ENCODE data around the gene ARFIP1.
"Not testable (repeated sequence)": the region's sequence is repeated elsewhere in the genome, so short reads cannot be mapped to it uniquely, and the experiment has no call there.

Gene ARFIP1

GRCh38 chr4:152822323-152822722 is 42.6 kb downstream of the ARFIP1 start:
- H3K4me3 ChIP-seq (ENCODE audit: low read depth, low read length) = no peak overlapping the region
- no peak overlapping the region for H3K9ac ChIP-seq (ENCODE audit: low read depth, low read length)
- no peaks in the 10 kb centered on the region for H3K9me3 ChIP-seq (ENCODE audit: control insufficient read depth, insufficient read depth, low read length)

GRCh38 chr4:152824561-152824960 is 44.8 kb downstream of the ARFIP1 start:
- Histone ChIP-seq H3K36me3 (ENCODE audit: control insufficient read depth, insufficient read depth, low read length) (no peaks in the 10 kb centered on the region), H3K4me3 (ENCODE audit: low read depth, low read length) (no peak overlapping the region), H3K9me3 (ENCODE audit: control insufficient read depth, insufficient read depth, low read length) (no peaks in the 10 kb centered on the region), H3K9ac (ENCODE audit: low read depth, low read length) (no peak overlapping the region), H3K27me3 (ENCODE audit: control insufficient read depth, insufficient read depth, low read length) (no peaks in the 10 kb centered on the region), H3K4me1 (ENCODE audit: control insufficient read depth, insufficient read depth, low read length) (no peaks in the 10 kb centered on the region)

More at GRCh38 chr4:152822323-152822722, 42.6 kb downstream of the ARFIP1 start:
- Histone ChIP-seq H3K4me1 (ENCODE audit: control insufficient read depth, insufficient read depth, low read length) (no peaks in the 10 kb centered on the region), H3K27me3 (ENCODE audit: control insufficient read depth, insufficient read depth, low read length) (no peaks in the 10 kb centered on the region), H3K36me3 (ENCODE audit: control insufficient read depth, insufficient read depth, low read length) (peaks cover 3% of the 10 kb centered on the region)

- Histone ChIP-seq H3K4me1 (ENCODE audit: control insufficient read depth, insufficient read depth, low read length) (no peaks in the 10 kb centered on the region), H3K27me3 (ENCODE audit: control insufficient read depth, insufficient read depth, low read length) (no peaks in the 10 kb centered on the region), H3K4me3 (ENCODE audit: low read depth, low read length) (no peak overlapping the region), H3K9me3 (ENCODE audit: control insufficient read depth, insufficient read depth, low read length) (no peaks in the 10 kb centered on the region), H3K36me3 (ENCODE audit: control insufficient read depth, insufficient read depth, low read length) (no peaks in the 10 kb centered on the region), H3K9ac (ENCODE audit: low read depth, low read length) (no peak overlapping the region)
Observed at GRCh38 chr4:152825336-152825735, 45.6 kb downstream of the ARFIP1 start.

GRCh38 chr4:152828122-152828521 is 48.4 kb downstream of the ARFIP1 start:
- Histone ChIP-seq H3K9ac (ENCODE audit: low read depth, low read length) (no peak overlapping the region), H3K36me3 (ENCODE audit: control insufficient read depth, insufficient read depth, low read length) (no peaks in the 10 kb centered on the region), H3K4me1 (ENCODE audit: control insufficient read depth, insufficient read depth, low read length) (no peaks in the 10 kb centered on the region), H3K27me3 (ENCODE audit: control insufficient read depth, insufficient read depth, low read length) (no peaks in the 10 kb centered on the region), H3K9me3 (ENCODE audit: control insufficient read depth, insufficient read depth, low read length) (no peaks in the 10 kb centered on the region), H3K4me3 (ENCODE audit: low read depth, low read length) (no peak overlapping the region)

GRCh38 chr4:152831416-152831815 is 51.7 kb downstream of the ARFIP1 start:
- Histone ChIP-seq H3K9ac (ENCODE audit: low read depth, low read length) (no peak overlapping the region), H3K4me1 (ENCODE audit: control insufficient read depth, insufficient read depth, low read length) (no peaks in the 10 kb centered on the region), H3K4me3 (ENCODE audit: low read depth, low read length) (no peak overlapping the region), H3K27me3 (ENCODE audit: control insufficient read depth, insufficient read depth, low read length) (no peaks in the 10 kb centered on the region), H3K9me3 (ENCODE audit: control insufficient read depth, insufficient read depth, low read length) (no peaks in the 10 kb centered on the region), H3K36me3 (ENCODE audit: control insufficient read depth, insufficient read depth, low read length) (peaks cover 3% of the 10 kb centered on the region)

GRCh38 chr4:152836936-152837335 is 57.2 kb downstream of the ARFIP1 start:
- no peak overlapping the region for H3K9ac ChIP-seq (ENCODE audit: low read depth, low read length)
- no peak overlapping the region for H3K4me3 ChIP-seq (ENCODE audit: low read depth, low read length)
- no peaks in the 10 kb centered on the region for H3K27me3 ChIP-seq (ENCODE audit: control insufficient read depth, insufficient read depth, low read length)
- H3K4me1 ChIP-seq (ENCODE audit: control insufficient read depth, insufficient read depth, low read length) = no peaks in the 10 kb centered on the region
- H3K36me3 ChIP-seq (ENCODE audit: control insufficient read depth, insufficient read depth, low read length) = peaks cover 6% of the 10 kb centered on the region
- peaks cover 5% of the 10 kb centered on the region for H3K9me3 ChIP-seq (ENCODE audit: control insufficient read depth, insufficient read depth, low read length)

DNA sequence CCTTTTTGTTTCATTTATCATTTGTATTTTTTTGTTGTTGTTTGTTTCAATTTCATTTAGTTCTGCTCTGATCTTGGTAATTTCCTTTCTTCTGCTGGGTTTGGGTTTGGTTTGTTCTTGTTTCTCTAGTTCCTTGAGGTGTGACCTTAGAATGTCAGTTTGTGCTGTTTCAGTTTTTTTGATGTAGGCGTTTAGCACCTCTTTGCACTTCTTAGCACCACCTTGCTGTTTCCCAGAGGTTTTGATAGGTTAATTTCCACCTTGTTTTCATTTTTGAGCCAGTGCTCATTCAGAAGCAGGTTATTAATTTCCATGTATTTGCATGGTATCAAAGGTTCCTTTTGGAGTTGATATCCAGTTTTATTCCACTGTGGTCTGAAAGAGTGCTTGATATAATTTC is 60.0 kb downstream of the ARFIP1 start:
- H3K27me3 ChIP-seq (ENCODE audit: control insufficient read depth, insufficient read depth, low read length); H3K9me3 ChIP-seq (ENCODE audit: control insufficient read depth, insufficient read depth, low read length); H3K9ac ChIP-seq (ENCODE audit: low read depth, low read length); H3K36me3 ChIP-seq (ENCODE audit: control insufficient read depth, insufficient read depth, low read length); H3K4me3 ChIP-seq (ENCODE audit: low read depth, low read length); H3K4me1 ChIP-seq (ENCODE audit: control insufficient read depth, insufficient read depth, low read length): not testable (repeated sequence)

DNA sequence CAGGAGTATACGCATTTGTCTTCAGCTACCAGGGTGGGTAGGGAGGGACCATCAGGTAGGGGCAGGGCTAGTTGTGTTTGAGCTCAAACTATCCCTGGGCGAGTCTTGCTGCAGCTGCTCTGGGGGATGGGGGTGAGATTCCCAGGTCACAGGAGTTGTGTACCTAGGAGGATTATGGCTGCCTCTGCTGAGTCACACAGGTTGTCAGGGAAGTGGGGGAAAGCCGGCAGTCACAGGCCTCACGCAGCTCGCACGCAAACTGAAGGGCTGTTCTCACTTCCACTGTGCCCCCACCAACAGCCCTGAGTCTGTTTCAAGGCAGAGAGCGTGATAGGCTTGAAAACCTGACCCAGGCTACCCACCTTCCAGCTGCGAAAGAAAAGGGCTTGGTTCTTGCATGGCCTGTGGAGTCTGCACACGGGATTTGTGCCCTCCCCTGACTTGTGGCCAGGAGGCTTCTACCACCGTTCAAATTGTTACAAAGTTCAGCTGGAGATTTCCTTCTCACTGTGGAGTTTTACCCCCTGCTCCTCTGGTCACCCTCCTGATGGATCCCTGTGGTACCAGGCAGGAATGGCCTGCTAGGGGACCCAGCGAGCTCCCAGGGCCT is 63.8 kb downstream of the ARFIP1 start:
- Histone ChIP-seq H3K9me3 (ENCODE audit: control insufficient read depth, insufficient read depth, low read length) (peaks cover 5% of the 10 kb centered on the region), H3K36me3 (ENCODE audit: control insufficient read depth, insufficient read depth, low read length) (peaks cover 3% of the 10 kb centered on the region), H3K4me1 (ENCODE audit: control insufficient read depth, insufficient read depth, low read length) (peaks cover 12% of the 10 kb centered on the region), H3K27me3 (ENCODE audit: control insufficient read depth, insufficient read depth, low read length) (no peaks in the 10 kb centered on the region), H3K9ac (ENCODE audit: low read depth, low read length) (no peak overlapping the region), H3K4me3 (ENCODE audit: low read depth, low read length) (no peak overlapping the region)

DNA sequence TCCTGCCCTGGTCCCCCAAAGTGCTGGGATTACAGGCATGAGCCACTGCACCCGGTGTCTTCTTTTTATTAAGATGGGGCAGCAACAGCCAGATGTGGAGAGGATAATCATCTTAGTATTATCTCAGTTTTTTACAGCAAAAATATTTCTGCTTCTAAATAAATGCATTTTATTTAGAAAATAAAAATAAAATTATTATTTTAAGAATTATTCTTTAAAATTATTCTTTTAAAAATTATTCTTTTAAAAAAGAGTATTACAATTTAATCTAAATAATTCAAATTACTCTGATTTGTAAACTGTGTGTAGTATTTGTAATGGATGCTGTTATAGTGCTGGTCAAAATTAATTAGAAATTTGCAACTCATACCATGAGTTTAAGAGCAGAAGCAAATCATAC is 67.6 kb downstream of the ARFIP1 start:
- Histone ChIP-seq H3K9ac (ENCODE audit: low read depth, low read length) (no peak overlapping the region), H3K9me3 (ENCODE audit: control insufficient read depth, insufficient read depth, low read length) (no peaks in the 10 kb centered on the region), H3K4me3 (ENCODE audit: low read depth, low read length) (no peak overlapping the region), H3K4me1 (ENCODE audit: control insufficient read depth, insufficient read depth, low read length) (peaks cover 33% of the 10 kb centered on the region), H3K36me3 (ENCODE audit: control insufficient read depth, insufficient read depth, low read length) (no peaks in the 10 kb centered on the region), H3K27me3 (ENCODE audit: control insufficient read depth, insufficient read depth, low read length) (no peaks in the 10 kb centered on the region)

DNA sequence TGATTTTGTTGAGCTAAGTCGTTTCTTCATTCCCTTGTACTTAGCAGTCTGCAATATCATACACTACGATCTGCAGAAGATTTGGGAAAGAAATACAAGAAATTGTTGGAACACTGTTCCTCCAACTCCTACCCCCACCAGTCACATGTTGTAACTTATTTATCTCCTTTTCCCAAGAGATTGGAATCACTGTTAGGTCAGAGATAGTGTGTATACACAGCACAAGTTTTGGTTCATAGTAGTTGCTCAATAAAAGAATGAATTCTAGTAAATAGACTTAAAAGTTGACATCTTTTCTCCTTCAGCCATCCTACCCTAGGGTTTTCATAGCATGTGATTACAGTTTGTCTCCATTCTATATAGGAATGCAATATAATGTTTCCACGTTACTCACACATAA is 68.8 kb downstream of the ARFIP1 start:
- Histone ChIP-seq H3K27me3 (ENCODE audit: control insufficient read depth, insufficient read depth, low read length) (no peaks in the 10 kb centered on the region), H3K9ac (ENCODE audit: low read depth, low read length) (no peak overlapping the region), H3K4me1 (ENCODE audit: control insufficient read depth, insufficient read depth, low read length) (peaks cover 28% of the 10 kb centered on the region), H3K4me3 (ENCODE audit: low read depth, low read length) (no peak overlapping the region), H3K36me3 (ENCODE audit: control insufficient read depth, insufficient read depth, low read length) (no peaks in the 10 kb centered on the region), H3K9me3 (ENCODE audit: control insufficient read depth, insufficient read depth, low read length) (no peaks in the 10 kb centered on the region)

DNA sequence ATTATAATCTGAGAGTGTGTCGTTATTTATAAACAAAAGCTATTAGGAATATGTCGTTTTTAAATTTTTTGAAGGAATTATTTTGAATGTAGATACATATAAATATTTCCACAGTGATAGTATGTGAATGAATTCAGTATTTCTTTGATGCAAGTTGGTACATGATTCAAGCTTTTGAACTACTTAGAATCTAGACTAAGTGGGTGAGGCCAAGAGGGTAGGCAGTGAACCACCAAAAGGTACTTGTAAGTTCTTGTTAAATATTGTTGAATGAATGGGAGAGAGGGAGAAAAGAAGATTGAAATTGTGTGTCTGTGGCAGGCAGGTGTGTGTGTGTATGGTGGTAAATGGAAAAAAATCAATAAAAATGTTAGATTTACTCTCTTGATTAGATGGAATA is 69.6 kb downstream of the ARFIP1 start:
- no peaks in the 10 kb centered on the region for H3K27me3 ChIP-seq (ENCODE audit: control insufficient read depth, insufficient read depth, low read length)
- no peaks in the 10 kb centered on the region for H3K36me3 ChIP-seq (ENCODE audit: control insufficient read depth, insufficient read depth, low read length)
- no peak overlapping the region for H3K9ac ChIP-seq (ENCODE audit: low read depth, low read length)
- H3K4me3 ChIP-seq (ENCODE audit: low read depth, low read length) = no peak overlapping the region
- no peaks in the 10 kb centered on the region for H3K9me3 ChIP-seq (ENCODE audit: control insufficient read depth, insufficient read depth, low read length)
- H3K4me1 ChIP-seq (ENCODE audit: control insufficient read depth, insufficient read depth, low read length) = peaks cover 25% of the 10 kb centered on the region

DNA sequence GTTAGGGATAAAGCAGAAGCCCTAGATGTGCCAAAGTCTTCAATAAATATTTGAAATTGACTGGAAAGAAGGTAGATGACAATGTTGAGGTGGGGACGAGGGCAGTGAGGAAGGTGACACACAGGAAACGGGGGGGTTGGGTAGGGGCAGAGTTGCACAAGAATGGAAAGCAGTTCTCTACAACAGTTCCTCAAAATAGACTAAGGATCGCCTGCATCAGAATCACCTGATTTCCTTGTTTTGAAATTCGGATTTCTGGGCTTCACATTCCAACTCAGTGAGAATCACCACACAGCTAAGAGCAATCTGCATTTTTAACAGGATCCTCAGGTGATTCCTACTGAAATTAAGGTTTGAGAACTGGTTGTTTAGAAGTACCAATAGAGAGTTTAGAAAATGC is 70.6 kb downstream of the ARFIP1 start:
- Histone ChIP-seq H3K4me3 (ENCODE audit: low read depth, low read length) (no peak overlapping the region), H3K9ac (ENCODE audit: low read depth, low read length) (no peak overlapping the region), H3K9me3 (ENCODE audit: control insufficient read depth, insufficient read depth, low read length) (no peaks in the 10 kb centered on the region), H3K36me3 (ENCODE audit: control insufficient read depth, insufficient read depth, low read length) (no peaks in the 10 kb centered on the region), H3K4me1 (ENCODE audit: control insufficient read depth, insufficient read depth, low read length) (peaks cover 25% of the 10 kb centered on the region), H3K27me3 (ENCODE audit: control insufficient read depth, insufficient read depth, low read length) (no peaks in the 10 kb centered on the region)

All from iPS-15b (cell line).